OCI-LY7 (cell line): ENCODE data around the gene SLIT3.

Experiments
- CTCF ChIP-seq: fragments of 200-600 bp; sonication (generic); conservative IDR thresholded peaks from 2 replicates; pipeline ENCODE4 v1.5.1; 2014; ENCODE audit warnings: mild to moderate bottlenecking, antibody characterized with exemption, low read length, moderate library complexity, mixed read lengths
- EZH2phosphoT487 ChIP-seq: fragments of 200-600 bp; sonication (generic); IDR thresholded peaks from 2 replicates; pipeline ENCODE4 v1.6.1; 2018; ENCODE audit warnings: low read depth, borderline replicate concordance, mild to moderate bottlenecking, mixed run types, antibody characterized with exemption, low read length, moderate library complexity, mixed read lengths

- TF ChIP-seq EZH2phosphoT487, result no peak
- no peak for TF ChIP-seq CTCF
Observed at GRCh38 chr5:168874713-168875380, 426.1 kb downstream of the SLIT3 start.
